B cell (primary cell): Measurements from ENCODE around the gene EBF3. TPM values are rescaled to one million over a fixed set of nuclear protein-coding genes. Genes with fewer than 3 reads are reported as not detected.

Source experiments
- ATAC-seq: fragments of 200-7000 bp; cut with Tn5 transposase; one replicate; pipeline ENCODE4 v1.10.0; 2021; ENCODE audit warnings: low read depth, mild to moderate bottlenecking, moderate number of reproducible peaks, moderate library complexity
- CTCF ChIA-PET: fragments of 350-600 bp; sonication (Branson Sonifier 250); formaldehyde crosslinking; loops from one replicate; lab custom pipeline; 2021; ENCODE audit warnings: antibody characterized with exemption, inconsistent platforms; lab: Charles Lee
- POLR2A ChIA-PET: fragments of 350-600 bp; sonication (Branson Sonifier 250); formaldehyde crosslinking; loops from one replicate; lab custom pipeline; 2021; ENCODE audit warnings: antibody characterized with exemption; lab: Charles Lee
- DNase-seq: peaks from one replicate; pipeline ENCODE4 v3.0.0; 2013
- H2AFZ ChIP-seq: 2 replicates; pipeline ENCODE4 v1.6.1; 2012; ENCODE audit warnings: mild to moderate bottlenecking, low read depth, low read length; ENCODE audit not compliant: insufficient read depth, poor library complexity, severe bottlenecking
- H3K27ac ChIP-seq, 2 donors: 1 replicate in 1 of 2; 2 replicates in 1 of 2; pipeline ENCODE4 v1.5.1; 2012 to 2013; ENCODE audit warnings: low read length in 2 of 2, mild to moderate bottlenecking in 2 of 2, moderate library complexity in 1 of 2
- H3K27me3 ChIP-seq, 4 experiments: fragments of 200-600 bp in 1 of 4; sonication (generic) in 1 of 4; replicated peaks in 1 of 4; 1 replicate in 2 of 4; 2 replicates in 2 of 4; pipeline versions ENCODE4 v1.6.1 to v1.7.0; 2013 to 2016; ENCODE audit warnings: low read length in 3 of 4, mild to moderate bottlenecking in 2 of 4, mixed read lengths in 1 of 4, moderate library complexity in 1 of 4; ENCODE audit not compliant: insufficient read depth in 4 of 4, control insufficient read depth in 3 of 4; ENCODE audit errors: control extremely low read depth in 1 of 4
- H3K36me3 ChIP-seq, 2 experiments: replicated peaks in 1 of 2; 1 replicate in 1 of 2; 2 replicates in 1 of 2; pipeline versions ENCODE4 v1.6.1 to v1.7.1; 2013; ENCODE audit warnings: low read length in 1 of 2; ENCODE audit not compliant: insufficient read depth in 2 of 2, control insufficient read depth in 1 of 2; ENCODE audit errors: control extremely low read depth in 1 of 2, extremely low read depth in 1 of 2
- H3K4me1 ChIP-seq, 2 donors: fragments of 200-600 bp in 1 of 2; sonication (generic) in 1 of 2; 1 replicate in 1 of 2; 2 replicates in 1 of 2; pipeline versions ENCODE4 v1.5.1 to v1.6.1; 2013 to 2017; ENCODE audit warnings: low read length in 2 of 2; ENCODE audit not compliant: control insufficient read depth in 2 of 2, insufficient read depth in 2 of 2
- H3K4me2 ChIP-seq: replicated peaks from 2 replicates; pipeline ENCODE3; 2012; ENCODE audit warnings: mild to moderate bottlenecking, low read depth, low read length; ENCODE audit not compliant: poor library complexity, severe bottlenecking
- H3K4me3 ChIP-seq, 5 experiments: fragments of 200-600 bp in 1 of 5; sonication (generic) in 1 of 5; 1 replicate in 3 of 5; 2 replicates in 2 of 5; pipeline versions ENCODE4 v1.5.1 to v1.7.0; 2011 to 2016; ENCODE audit warnings: low read length in 4 of 5, mild to moderate bottlenecking in 4 of 5, low read depth in 2 of 5, control low read depth in 1 of 5, moderate library complexity in 1 of 5; ENCODE audit not compliant: insufficient read depth in 1 of 5; ENCODE audit errors: control extremely low read depth in 1 of 5, extremely low read depth in 1 of 5
- H3K79me2 ChIP-seq: fragments of 200-600 bp; sonication (generic); one replicate; pipeline ENCODE4 v1.6.0; 2016; ENCODE audit warnings: low read length; ENCODE audit not compliant: control insufficient read depth, insufficient read depth
- H3K9ac ChIP-seq: fragments of 200-600 bp; sonication (generic); 2 replicates; pipeline ENCODE4 v1.6.1; 2017; ENCODE audit warnings: mild to moderate bottlenecking, low read length, moderate library complexity
- H3K9me3 ChIP-seq, 3 donors: one replicate each; pipeline versions ENCODE4 v1.6.1 to v1.7.1; 2013; ENCODE audit warnings: low read length in 2 of 3; ENCODE audit not compliant: control insufficient read depth in 2 of 3, insufficient read depth in 1 of 3; ENCODE audit errors: control extremely low read depth in 1 of 3
- H4K20me1 ChIP-seq: 2 replicates; pipeline ENCODE4 v1.6.0; 2012; ENCODE audit warnings: mild to moderate bottlenecking, low read length; ENCODE audit not compliant: insufficient read depth, control insufficient read depth, poor library complexity, severe bottlenecking
- H3K27ac Mint-ChIP-seq: one replicate; pipeline ENCODE4 v1.8.0; 2021; ENCODE audit warnings: mixed read lengths
- H3K27me3 Mint-ChIP-seq: one replicate; pipeline ENCODE4 v1.8.0; 2021; ENCODE audit warnings: mixed read lengths
- H3K4me1 Mint-ChIP-seq: one replicate; pipeline ENCODE4 v1.8.0; 2021; ENCODE audit warnings: mixed read lengths
- H3K4me3 Mint-ChIP-seq: one replicate; pipeline ENCODE4 v1.8.0; 2021; ENCODE audit warnings: mixed read lengths
- H3K9me3 Mint-ChIP-seq: one replicate; pipeline ENCODE4 v1.8.0; 2022; ENCODE audit warnings: mixed read lengths; ENCODE audit not compliant: insufficient read depth
- EZH2 ChIP-seq: IDR thresholded peaks from 2 replicates; pipeline ENCODE4 v1.6.1; 2012; ENCODE audit warnings: borderline replicate concordance, low read depth, mild to moderate bottlenecking, moderate library complexity, low read length; ENCODE audit not compliant: insufficient read depth, poor library complexity, severe bottlenecking
- WGBS: methylation state at CpG from one replicate; pipeline ENCODE4 v1.1.5; 2013; ENCODE audit warnings: missing lambda C conversion rate; ENCODE audit not compliant: insufficient coverage; 5-methylcytosine and 5-hydroxymethylcytosine counted together
- intact Hi-C: fragments of 100-400 bp; cut with micrococcal nuclease; formaldehyde crosslinking; loops from one replicate; pipeline ENCODE4 v1.10.0; 2022
- polyA plus RNA-seq: library from polyadenylated mRNA; depleted of rRNA; stranded (reverse); fragments of >200 nt; gene quantifications from 2 replicates; pipeline ENCODE4 v1.2.3, GENCODE V29; 2012
- total RNA-seq, 2 donors: library from RNA; stranded (reverse); fragments of 120-200 nt in 1 of 2; gene quantifications; 1 replicate in 1 of 2; 2 replicates in 1 of 2; pipeline versions ENCODE4 v1.2.3 to v1.2.4, GENCODE V29; 2013 to 2022
- TF ChIP-seq, protein P1 (sequence below): fragments of 200-600 bp; IDR thresholded peaks from one replicate; pipeline ENCODE4 v1.8.0; 2022; ENCODE audit warnings: antibody characterized with exemption, mild to moderate bottlenecking

EBF3 gene
- total and polyA plus RNA-seq, 2 donors (not counting 1 experiment from before 2014, with no cell fraction given) = not detected

DNA sequence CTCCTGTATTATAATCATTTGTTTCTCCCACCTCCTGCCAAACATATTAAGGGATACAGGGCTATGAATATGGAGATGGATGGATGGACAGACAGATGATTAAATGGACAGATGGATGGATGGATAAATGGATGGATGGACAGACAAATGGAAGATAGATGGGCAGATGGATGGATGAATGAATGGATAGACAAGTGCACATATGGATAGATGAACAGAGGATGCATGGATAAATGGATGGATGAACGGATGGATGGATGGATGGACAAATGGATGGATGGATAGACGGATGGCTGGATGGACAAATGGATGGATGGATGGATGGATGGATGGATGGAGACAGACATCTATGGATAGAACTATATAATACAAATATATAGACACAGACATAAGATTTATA is 59.8 kb downstream of the EBF3 start:
- DNase-seq (no peak), ATAC-seq (no peak)
- no peak overlapping the region for H3K27ac ChIP-seq
- CTCF ChIA-PET = no interaction called here
- no peaks in the 10 kb centered on the region for H3K36me3 ChIP-seq
- Mint-ChIP-seq H3K4me1 (no peaks in the 10 kb centered on the region), H3K27me3 (peaks cover 4% of the 10 kb centered on the region), H3K27ac (no peak overlapping the region), H3K4me3 (no peak overlapping the region), H3K9me3 (no peaks in the 10 kb centered on the region)
- H3K9me3 ChIP-seq = no peaks in the 10 kb centered on the region
- no peak overlapping the region for H3K4me3 ChIP-seq
- intact Hi-C loops = no loop called here
- no peak overlapping the region for H2AFZ ChIP-seq
- no peak overlapping the region for H3K9ac ChIP-seq
- no peaks in the 10 kb centered on the region for H3K4me1 ChIP-seq
- H3K4me2 ChIP-seq = no peak overlapping the region
- 63% methylated on average over 1 of the region's 2 CpGs for WGBS
- H3K79me2 ChIP-seq = no peaks in the 10 kb centered on the region
- POLR2A ChIA-PET = no interaction called here
- H4K20me1 ChIP-seq = no peaks in the 10 kb centered on the region
- no peaks in the 10 kb centered on the region for H3K27me3 ChIP-seq
- TF ChIP-seq, protein P1, sequence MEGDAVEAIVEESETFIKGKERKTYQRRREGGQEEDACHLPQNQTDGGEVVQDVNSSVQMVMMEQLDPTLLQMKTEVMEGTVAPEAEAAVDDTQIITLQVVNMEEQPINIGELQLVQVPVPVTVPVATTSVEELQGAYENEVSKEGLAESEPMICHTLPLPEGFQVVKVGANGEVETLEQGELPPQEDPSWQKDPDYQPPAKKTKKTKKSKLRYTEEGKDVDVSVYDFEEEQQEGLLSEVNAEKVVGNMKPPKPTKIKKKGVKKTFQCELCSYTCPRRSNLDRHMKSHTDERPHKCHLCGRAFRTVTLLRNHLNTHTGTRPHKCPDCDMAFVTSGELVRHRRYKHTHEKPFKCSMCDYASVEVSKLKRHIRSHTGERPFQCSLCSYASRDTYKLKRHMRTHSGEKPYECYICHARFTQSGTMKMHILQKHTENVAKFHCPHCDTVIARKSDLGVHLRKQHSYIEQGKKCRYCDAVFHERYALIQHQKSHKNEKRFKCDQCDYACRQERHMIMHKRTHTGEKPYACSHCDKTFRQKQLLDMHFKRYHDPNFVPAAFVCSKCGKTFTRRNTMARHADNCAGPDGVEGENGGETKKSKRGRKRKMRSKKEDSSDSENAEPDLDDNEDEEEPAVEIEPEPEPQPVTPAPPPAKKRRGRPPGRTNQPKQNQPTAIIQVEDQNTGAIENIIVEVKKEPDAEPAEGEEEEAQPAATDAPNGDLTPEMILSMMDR = no peak
- no peak for TF ChIP-seq EZH2

DNA sequence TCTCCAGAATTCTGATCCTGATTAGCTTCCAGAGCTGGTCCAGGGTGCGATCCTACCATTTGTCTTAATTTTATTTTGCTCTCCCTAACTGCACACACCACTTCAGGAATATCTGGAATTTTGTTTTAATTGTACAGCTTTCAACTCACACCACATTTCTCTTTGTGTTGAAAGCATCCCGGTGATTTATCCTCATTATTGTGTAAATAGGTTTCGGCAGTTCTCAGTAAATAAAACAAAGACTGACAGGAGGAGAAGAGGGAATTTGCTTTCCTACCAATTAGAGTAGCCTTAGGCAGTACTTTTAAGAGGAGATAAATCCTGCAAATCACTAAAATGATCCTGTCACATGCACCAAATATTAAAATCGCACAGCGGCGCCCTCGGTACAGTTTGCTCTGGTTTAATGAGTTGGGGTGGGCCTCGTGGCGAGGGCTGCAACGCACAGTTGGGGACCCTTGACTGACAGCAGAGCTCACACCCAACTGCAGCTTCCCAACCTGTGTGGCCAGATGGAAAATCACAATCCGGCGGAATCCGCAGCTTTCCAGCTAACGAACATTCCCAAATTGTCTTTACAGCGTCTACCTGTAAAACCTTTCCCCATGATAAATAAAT is 62.6 kb downstream of the EBF3 start:
- ATAC-seq = no peak
- Histone ChIP-seq H3K9ac (no peak overlapping the region), H4K20me1 (no peaks in the 10 kb centered on the region), H3K79me2 (no peaks in the 10 kb centered on the region), H3K4me3 (no peak overlapping the region), H3K27me3 (no peaks in the 10 kb centered on the region), H3K27ac (no peak overlapping the region), H3K9me3 (no peaks in the 10 kb centered on the region), H3K4me1 (no peaks in the 10 kb centered on the region), H3K4me2 (no peak overlapping the region), H2AFZ (no peak overlapping the region), H3K36me3 (no peaks in the 10 kb centered on the region)
- peaks cover 4% of the 10 kb centered on the region for H3K27me3 Mint-ChIP-seq
- H3K4me3 Mint-ChIP-seq = no peak overlapping the region
- no peaks in the 10 kb centered on the region for H3K9me3 Mint-ChIP-seq
- TF ChIP-seq EZH2 = no peak
- TF ChIP-seq, protein P1 = no peak
- ChIA-PET CTCF (no interaction called here), POLR2A (interaction anchor here (0.6 kb wide), 1 partner anchor 16 kb away, joined by 3 read pairs; no protein-coding TSS in a partner anchor)
- no peaks in the 10 kb centered on the region for H3K4me1 Mint-ChIP-seq
- no peak overlapping the region for H3K27ac Mint-ChIP-seq
- DNase-seq = no peak
- 90% methylated on average over 12 of the region's 15 CpGs for WGBS
- intact Hi-C loops = no loop called here
